Ramos (cell line): Measurements from ENCODE around the gene TP53TG3F.
"Not testable (repeated sequence)": the region's sequence is repeated elsewhere in the genome, so short reads cannot be mapped to it uniquely, and the experiment has no call there.

Source experiments
- in situ Hi-C: fragments of 300-500 bp; cut with MboI; formaldehyde crosslinking; loops from one replicate; pipeline ENCODE4 v1.14.3; 2022; ENCODE audit warnings: low sequenced_read_pairs; ENCODE audit not compliant: unreplicated experiment

TP53TG3F gene

GRCh38 chr16:33459312-33459711, at the start of gene TP53TG3F:
Gene TP53TG3F, plus strand, starts transcription at chr16:33459612. Its CDS starts 68 bp downstream, at chr16:33459680.
- in situ Hi-C loops = not testable (repeated sequence)

GRCh38 chr16:33491611-33492010, 32.2 kb downstream of the TP53TG3F start:
- in situ Hi-C loops = not testable (repeated sequence)

DNA sequence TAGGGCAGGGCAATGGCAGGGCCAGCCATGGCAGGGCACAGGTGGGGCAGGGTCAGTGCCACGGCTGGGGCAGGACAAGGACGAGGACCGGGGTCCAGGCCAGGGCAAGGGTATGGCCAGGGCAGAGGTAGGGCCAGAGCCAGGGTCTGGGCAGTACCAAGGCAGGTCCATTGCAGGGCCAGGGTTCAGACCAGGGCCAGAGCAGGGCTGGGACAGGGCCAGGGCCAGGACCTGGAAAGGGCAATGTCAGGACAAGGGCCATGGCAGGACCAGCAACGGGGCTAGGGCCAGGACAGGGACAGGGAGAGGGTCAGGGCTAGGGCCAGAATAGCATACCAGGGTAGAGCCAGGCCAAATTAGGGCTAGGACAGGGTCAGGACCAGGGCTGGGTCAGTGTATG, 47.8 kb downstream of the TP53TG3F start:
- in situ Hi-C loops = not testable (repeated sequence)

- in situ Hi-C loops = not testable (repeated sequence)
These were observed 49.7 kb downstream of the TP53TG3F start for GRCh38 chr16:33509070-33509469.

DNA sequence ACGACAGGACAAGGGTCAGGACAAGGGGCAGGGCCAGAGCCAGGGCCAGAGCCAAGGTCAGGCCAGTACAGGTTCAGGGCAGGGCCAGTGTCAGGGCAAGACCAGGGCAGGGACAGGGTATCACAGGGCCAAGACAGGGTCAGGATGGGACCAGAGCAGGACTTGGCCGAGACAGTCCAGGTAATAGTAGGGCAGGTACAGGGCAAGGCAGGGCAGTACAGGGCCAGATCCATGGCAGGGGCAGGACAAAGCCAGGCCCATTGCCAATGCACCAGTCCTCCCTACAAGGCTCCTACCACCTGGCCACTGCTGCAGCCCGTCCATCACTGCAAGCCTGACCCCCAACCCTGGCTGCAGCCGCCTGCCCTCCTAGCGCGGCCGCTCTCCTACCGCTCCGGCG, 50.5 kb downstream of the TP53TG3F start:
- in situ Hi-C loops = not testable (repeated sequence)
